Testis (tissue), 2 donors: ENCODE data around the gene TFDP2.

Experiments used
- POLR2A ChIP-seq: fragments of 450-650 bp; IDR thresholded peaks from one replicate; pipeline ENCODE4 v1.6.1; 2017; ENCODE audit warnings: antibody characterized with exemption, mild to moderate bottlenecking, moderate library complexity
- TF ChIP-seq, protein P1 (sequence below), 3 experiments: fragments of 450-650 bp in 2 of 3; fragments of 200-600 bp in 1 of 3; sonication (generic) in 1 of 3; IDR thresholded peaks; one replicate each; pipeline ENCODE4 v1.5.1; 2016 to 2019; ENCODE audit warnings: antibody characterized with exemption in 3 of 3, mild to moderate bottlenecking in 2 of 3, moderate library complexity in 1 of 3

DNA sequence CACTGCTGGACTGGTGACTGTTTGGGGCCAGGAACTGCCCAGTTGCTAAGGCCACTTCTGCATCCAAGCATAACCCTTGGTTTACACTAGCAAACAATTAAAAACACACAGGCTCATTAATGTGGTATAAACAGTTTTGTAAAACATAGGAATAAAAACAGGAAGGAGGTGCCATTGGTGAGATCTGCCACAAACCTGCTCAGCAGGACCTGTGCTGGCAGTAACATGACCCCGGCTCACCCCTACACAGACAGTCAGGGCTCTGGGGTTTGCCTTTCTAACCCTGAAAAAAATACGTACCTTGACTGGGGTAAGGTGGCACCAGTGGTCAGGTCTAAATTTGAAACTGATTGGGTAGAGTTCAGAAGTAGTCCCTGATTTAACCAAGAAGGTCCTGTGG lies 196.7 kb downstream of the TFDP2 start:
- TF ChIP-seq, protein P1, sequence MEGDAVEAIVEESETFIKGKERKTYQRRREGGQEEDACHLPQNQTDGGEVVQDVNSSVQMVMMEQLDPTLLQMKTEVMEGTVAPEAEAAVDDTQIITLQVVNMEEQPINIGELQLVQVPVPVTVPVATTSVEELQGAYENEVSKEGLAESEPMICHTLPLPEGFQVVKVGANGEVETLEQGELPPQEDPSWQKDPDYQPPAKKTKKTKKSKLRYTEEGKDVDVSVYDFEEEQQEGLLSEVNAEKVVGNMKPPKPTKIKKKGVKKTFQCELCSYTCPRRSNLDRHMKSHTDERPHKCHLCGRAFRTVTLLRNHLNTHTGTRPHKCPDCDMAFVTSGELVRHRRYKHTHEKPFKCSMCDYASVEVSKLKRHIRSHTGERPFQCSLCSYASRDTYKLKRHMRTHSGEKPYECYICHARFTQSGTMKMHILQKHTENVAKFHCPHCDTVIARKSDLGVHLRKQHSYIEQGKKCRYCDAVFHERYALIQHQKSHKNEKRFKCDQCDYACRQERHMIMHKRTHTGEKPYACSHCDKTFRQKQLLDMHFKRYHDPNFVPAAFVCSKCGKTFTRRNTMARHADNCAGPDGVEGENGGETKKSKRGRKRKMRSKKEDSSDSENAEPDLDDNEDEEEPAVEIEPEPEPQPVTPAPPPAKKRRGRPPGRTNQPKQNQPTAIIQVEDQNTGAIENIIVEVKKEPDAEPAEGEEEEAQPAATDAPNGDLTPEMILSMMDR (IDR thresholded peaks at IDR 0.05), result no peak
- TF ChIP-seq POLR2A, result no peak
